IMR-90 (cell line): Measurements from ENCODE around the gene PDLIM1. TPM values are rescaled to one million over a fixed set of nuclear protein-coding genes. Genes with fewer than 3 reads are reported as not detected.

Experiments used
- ATAC-seq: fragments of 200-7000 bp; cut with Tn5 transposase; 2 replicates; pipeline ENCODE4 v1.9.1; 2020; ENCODE audit warnings: low read depth, mild to moderate bottlenecking, moderate library complexity
- BruUV-seq: library from RNA; stranded (reverse); fragments of 400-500 nt; replicated peaks from 2 replicates; lab custom pipeline; 2021; lab: Mats Ljungman, UMichigan
- CTCF ChIA-PET: fragments of 300-600 bp; formaldehyde crosslinking; extraction: SDS; loops from one replicate; lab custom pipeline; 2021; ENCODE audit warnings: antibody characterized with exemption; lab: Yijun Ruan, JAX
- POLR2A ChIA-PET: fragments of 300-600 bp; sonication (Branson Sonifier 250); formaldehyde crosslinking; loops from one replicate; lab custom pipeline; 2022; ENCODE audit warnings: antibody characterized with exemption; ENCODE audit not compliant: unreplicated experiment; lab: Charles Lee
- DNase-seq: peaks from one replicate; pipeline ENCODE4 v3.0.0; 2013
- H2AFZ ChIP-seq: replicated peaks from 2 replicates; pipeline ENCODE3; 2013; ENCODE audit warnings: low read length, mild to moderate bottlenecking; ENCODE audit not compliant: poor library complexity
- H2AK5ac ChIP-seq: 2 replicates; pipeline ENCODE4 v1.6.1; 2013; ENCODE audit warnings: low read depth, low read length, inconsistent platforms
- H2AK9ac ChIP-seq: replicated peaks from 2 replicates; pipeline ENCODE3; 2013; ENCODE audit warnings: mild to moderate bottlenecking, low read depth, low read length, moderate library complexity; ENCODE audit not compliant: poor library complexity
- H2BK120ac ChIP-seq: 2 replicates; pipeline ENCODE4 v1.6.1; 2013; ENCODE audit warnings: low read depth, low read length, inconsistent platforms
- H2BK15ac ChIP-seq: 3 replicates; pipeline ENCODE4 v1.6.1; 2013; ENCODE audit warnings: low read depth, low read length, inconsistent platforms
- H2BK20ac ChIP-seq: 2 replicates; pipeline ENCODE4 v1.6.1; 2013; ENCODE audit warnings: low read depth, mild to moderate bottlenecking, inconsistent platforms, low read length, moderate library complexity
- H2BK5ac ChIP-seq: 2 replicates; pipeline ENCODE4 v1.6.1; 2013; ENCODE audit warnings: mild to moderate bottlenecking, low read depth, low read length, inconsistent platforms; ENCODE audit not compliant: poor library complexity, severe bottlenecking
- H3K14ac ChIP-seq: replicated peaks from 2 replicates; pipeline ENCODE4 v1.6.1; 2013; ENCODE audit warnings: low read depth, low read length, inconsistent platforms
- H3K18ac ChIP-seq: 2 replicates; pipeline ENCODE4 v1.6.1; 2013; ENCODE audit warnings: low read depth, low read length, control low read depth
- H3K23ac ChIP-seq: 2 replicates; pipeline ENCODE4 v1.6.1; 2013; ENCODE audit warnings: low read depth, low read length, inconsistent platforms
- H3K27ac ChIP-seq: 2 replicates; pipeline ENCODE4 v1.5.1; 2013; ENCODE audit warnings: mild to moderate bottlenecking, control low read depth, low read length; ENCODE audit not compliant: insufficient read depth
- H3K27me3 ChIP-seq: 2 replicates; pipeline ENCODE4 v1.6.1; 2013; ENCODE audit warnings: low read length; ENCODE audit not compliant: control insufficient read depth, insufficient read depth
- H3K36me3 ChIP-seq: 2 replicates; pipeline ENCODE4 v1.6.1; 2013; ENCODE audit warnings: low read length, mixed read lengths; ENCODE audit not compliant: control insufficient read depth, insufficient read depth
- H3K4ac ChIP-seq: 2 replicates; pipeline ENCODE4 v1.6.1; 2013; ENCODE audit warnings: low read depth, low read length, inconsistent platforms
- H3K4me1 ChIP-seq: 2 replicates; pipeline ENCODE4 v1.6.1; 2013; ENCODE audit warnings: low read length, mixed read lengths; ENCODE audit not compliant: control insufficient read depth, insufficient read depth
- H3K4me2 ChIP-seq: 2 replicates; pipeline ENCODE4 v1.6.1; 2013; ENCODE audit warnings: low read depth, mild to moderate bottlenecking, control low read depth, low read length, moderate library complexity
- H3K4me3 ChIP-seq: 2 replicates; pipeline ENCODE4 v1.5.1; 2013; ENCODE audit warnings: low read depth, mild to moderate bottlenecking, control low read depth, low read length, moderate library complexity; ENCODE audit not compliant: insufficient read depth
- H3K56ac ChIP-seq: 2 replicates; pipeline ENCODE4 v1.6.1; 2013; ENCODE audit warnings: low read length, inconsistent platforms; ENCODE audit not compliant: insufficient read depth; ENCODE audit errors: extremely low read depth
- H3K79me1 ChIP-seq, 2 experiments: 2 replicates each; pipeline ENCODE4 v1.6.1; 2013; ENCODE audit warnings: low read length in 2 of 2, inconsistent platforms in 1 of 2, low read depth in 1 of 2
- H3K9ac ChIP-seq: 2 replicates; pipeline ENCODE4 v1.6.1; 2013; ENCODE audit warnings: low read depth, low read length, control low read depth
- H3K9me1 ChIP-seq: 2 replicates; pipeline ENCODE4 v1.6.1; 2013; ENCODE audit warnings: low read length, inconsistent platforms; ENCODE audit not compliant: insufficient read depth
- H3K9me3 ChIP-seq: 2 replicates; pipeline ENCODE4 v1.6.1; 2013; ENCODE audit warnings: low read length; ENCODE audit not compliant: control insufficient read depth, insufficient read depth
- H4K20me1 ChIP-seq: 2 replicates; pipeline ENCODE4 v1.6.1; 2013; ENCODE audit warnings: low read length, inconsistent platforms; ENCODE audit not compliant: insufficient read depth
- H4K5ac ChIP-seq: 2 replicates; pipeline ENCODE4 v1.6.1; 2013; ENCODE audit warnings: mild to moderate bottlenecking, low read depth, low read length, control low read depth
- H4K8ac ChIP-seq, 2 experiments: 2 replicates each; pipeline ENCODE4 v1.6.1; 2013; ENCODE audit warnings: low read depth in 2 of 2, low read length in 2 of 2, control low read depth in 1 of 2, inconsistent platforms in 1 of 2
- H4K91ac ChIP-seq: 2 replicates; pipeline ENCODE4 v1.6.1; 2013; ENCODE audit warnings: low read depth, low read length, inconsistent platforms; ENCODE audit not compliant: insufficient read depth
- CHD1 ChIP-seq: IDR thresholded peaks from 2 replicates; pipeline ENCODE4 v1.6.1; 2012; ENCODE audit warnings: low read depth, low read length, improper control_type of control experiment
- POLR2A ChIP-seq: IDR thresholded peaks from 2 replicates; pipeline ENCODE4 v1.6.1; 2012; ENCODE audit warnings: mild to moderate bottlenecking, low read depth, low read length
- WGBS, 2 experiments: methylation state at CpG; one replicate each; pipeline versions ENCODE4 v1.1.5 to v1.1.7; 2013; ENCODE audit warnings: missing lambda C conversion rate in 2 of 2; ENCODE audit not compliant: insufficient read length in 1 of 2; ENCODE audit errors: extremely low coverage in 2 of 2; 5-methylcytosine and 5-hydroxymethylcytosine counted together
- dilution Hi-C: fragments of 300-500 bp; cut with HindIII; formaldehyde crosslinking; loops from one replicate; pipeline ENCODE4 v1.14.3; 2018; ENCODE audit warnings: low sequenced_read_pairs; ENCODE audit not compliant: unreplicated experiment
- in situ Hi-C: fragments of 300-500 bp; cut with MboI; formaldehyde crosslinking; loops from 3 replicates; pipeline ENCODE4 v1.14.3; 2019; ENCODE audit warnings: low sequenced_read_pairs, inconsistent platforms, mixed read lengths
- intact Hi-C: fragments of 100-400 bp; cut with micrococcal nuclease; formaldehyde crosslinking; loops from 2 replicates; pipeline ENCODE4 v1.10.0; 2022
- polyA plus RNA-seq, 3 experiments: library from polyadenylated mRNA; depleted of rRNA; stranded (reverse); fragments of >200 nt; gene quantifications; 2 replicates each; pipeline ENCODE4 v1.2.3, GENCODE V29; 2012; ENCODE audit warnings: low replicate concordance in 1 of 3
- total RNA-seq: library from RNA; depleted of rRNA; stranded (reverse); fragments of >200 nt; gene quantifications from 2 replicates; pipeline ENCODE4 v1.2.3, GENCODE V29; 2012

The PDLIM1 gene
- total and polyA plus RNA-seq, 2 of the 4 experiments (the other 2 are of a cell fraction) = 30.1 to 187 TPM

DNA sequence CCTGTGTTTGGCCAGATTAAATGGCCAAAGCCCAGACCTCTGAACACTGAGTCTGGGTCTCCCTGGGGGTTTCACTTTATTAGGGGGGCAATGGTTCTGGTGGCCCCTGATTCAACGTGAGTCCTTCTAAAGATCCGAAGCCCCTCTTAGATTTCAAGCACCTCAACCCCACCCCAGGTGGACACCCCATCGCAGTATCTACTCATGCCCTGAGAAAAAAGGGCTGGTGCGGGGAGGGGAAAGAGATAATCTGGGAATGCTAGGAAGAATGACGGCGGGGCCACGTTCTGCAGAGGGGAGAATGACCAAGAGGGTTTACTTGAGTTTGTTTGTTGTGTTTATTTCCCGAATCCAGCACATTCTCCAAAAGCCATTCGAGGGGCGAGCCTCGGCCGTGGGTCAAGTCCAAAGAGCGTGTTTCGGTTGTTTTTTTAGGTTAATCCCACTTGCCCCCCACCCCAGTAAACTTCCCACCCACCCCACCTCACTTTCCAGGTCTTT, 832 bp downstream of the PDLIM1 start:
- Histone ChIP-seq H3K27me3 (no peaks in the 10 kb centered on the region), H3K4me2 (peak overlapping the region; percentile 71), H3K18ac (peak overlapping the region; percentile 84), H2BK15ac (peak overlapping the region; percentile 25; the same call in 2 of the 3 replicates), H3K27ac (peak overlapping the region; percentile 94), H4K91ac (peak overlapping the region; percentile 88), H3K79me1 (peaks cover 14 to 51% of the 10 kb centered on the region in 2 experiments), H4K20me1 (peaks cover 42% of the 10 kb centered on the region), H2BK120ac (peak overlapping the region; percentile 70), H3K4ac (peak overlapping the region; percentile 76), H3K9me3 (no peaks in the 10 kb centered on the region), H3K23ac (peak overlapping the region; percentile 94), H2BK5ac (peak overlapping the region; percentile 84), H3K56ac (peak overlapping the region; percentile 60; the same call in 1 of the 2 replicates), H4K5ac (peak overlapping the region; percentile 66), H3K9ac (peak overlapping the region; percentile 98), H2AK5ac (peak overlapping the region; percentile 73), H3K14ac (peak overlapping the region; percentile 90), H4K8ac (peak overlapping the region; percentile 70 to 82), H3K36me3 (peaks cover 3% of the 10 kb centered on the region; the same call in 1 of the 2 replicates), H2BK20ac (0 out of 2 replicates have a peak overlapping the region, but pooled peaks have one; percentile 12), H3K4me3 (peak overlapping the region; percentile 98), H2AK9ac (peak overlapping the region; percentile 75), H3K9me1 (peaks cover 23% of the 10 kb centered on the region), H3K4me1 (peaks cover 10% of the 10 kb centered on the region), H2AFZ (peak overlapping the region; percentile 95)
- dilution Hi-C loops = no loop called here
- POLR2A ChIA-PET = no interaction called here
- CTCF ChIA-PET = interaction anchor here (0.8 to 1.4 kb wide), 3 partner anchors 9 to 73 kb away, joined by 3 to 4 read pairs (median 3); no protein-coding TSS in a partner anchor
- intact Hi-C loops = loop anchor here (1.0 to 5.0 kb wide), 4 partner anchors 43 to 108 kb away; no protein-coding TSS in a partner anchor
- TF ChIP-seq POLR2A (0 out of 2 replicates have a peak, but pooled peaks have one; percentile 5), CHD1 (no peak)
- DNase-seq = no peak
- BruUV-seq = no TSS peak
- ATAC-seq = no peak
- in situ Hi-C loops = no loop called here
- 0% methylated on average over 5 of the region's 14 CpGs; no CpG with 5 or more reads in 1 of the 2 experiments for WGBS, 2 experiments
